ENCODE results near the gene TMEM272.

Gene TMEM272

GRCh38 chr13:51806566-51806965 lies 38.4 kb downstream of the TMEM272 start:
- DNase-seq, result peak in 3 of 56 donors; percentile 8 to 24 (median 17)

- no peak for DNase-seq
These were observed 39.1 kb downstream of the TMEM272 start for GRCh38 chr13:51805925-51806324.

- no peak for DNase-seq
These were observed 39.7 kb downstream of the TMEM272 start for GRCh38 chr13:51805313-51805712.

GRCh38 chr13:51804295-51805172 lies 40.4 kb downstream of the TMEM272 start:
- DNase-seq, result peak in 31 of 56 donors; percentile 20 to 68 (median 48)

- peak; percentile 35 to 97 (median 84) for DNase-seq
These were observed 41.3 kb downstream of the TMEM272 start, which contains the start of gene DHRS12 for GRCh38 chr13:51803422-51804294. TSS of gene DHRS12 (minus strand) at chr13:51804163. CDS start at chr13:51799659, 4,504 bp downstream.

GRCh38 chr13:51802631-51803418 lies 42.2 kb downstream of the TMEM272 start:
- DNase-seq, result peak in 4 of 56 donors; percentile 32 to 62 (median 36)

- peak in 51 of 56 donors; percentile 7 to 81 (median 57) for DNase-seq
These were observed 43.3 kb downstream of the TMEM272 start for GRCh38 chr13:51801631-51802099.

- DNase-seq, result no peak
These were observed 44.5 kb downstream of the TMEM272 start for GRCh38 chr13:51800486-51800885.

- DNase-seq, result no peak
These were observed 45.7 kb downstream of the TMEM272 start for GRCh38 chr13:51799261-51799660.

- DNase-seq, result peak in 17 of 56 donors; percentile 9 to 44 (median 20)
These were observed 47.1 kb downstream of the TMEM272 start for GRCh38 chr13:51797664-51798488.

- no peak for DNase-seq
These were observed 48.4 kb downstream of the TMEM272 start for GRCh38 chr13:51796546-51796945.

GRCh38 chr13:51795419-51795818 lies 49.6 kb downstream of the TMEM272 start:
- no peak for DNase-seq

- DNase-seq, result no peak
These were observed 50.0 kb downstream of the TMEM272 start for GRCh38 chr13:51794964-51795363.

- peak in 9 of 56 donors; percentile 10 to 42 (median 22) for DNase-seq
These were observed 51.3 kb downstream of the TMEM272 start for GRCh38 chr13:51793570-51794271.

GRCh38 chr13:51786425-51787265 lies 58.3 kb downstream of the TMEM272 start:
- peak in 4 of 56 donors; percentile 32 to 55 (median 35) for DNase-seq

- DNase-seq, result peak in 8 of 56 donors; percentile 12 to 68 (median 26)
These were observed 59.1 kb downstream of the TMEM272 start for GRCh38 chr13:51785712-51786424.

GRCh38 chr13:51784097-51784496 lies 60.9 kb downstream of the TMEM272 start:
- DNase-seq, result no peak
